Epithelial cell of esophagus (primary cell): ENCODE data around the gene ATPAF1.

Experiments used
- DNase-seq: peaks from one replicate; pipeline ENCODE4 v3.0.0; 2010; ENCODE audit warnings: low read depth
- H3K4me3 ChIP-seq: 2 replicates; pipeline ENCODE4 v1.5.1; 2011; ENCODE audit warnings: mild to moderate bottlenecking, low read length, control low read depth
- TF ChIP-seq, protein P1 (sequence below): IDR thresholded peaks from 2 replicates; pipeline ENCODE4 v1.5.1; 2011; ENCODE audit warnings: low read depth, mild to moderate bottlenecking, low read length, control low read depth, inconsistent platforms; ENCODE audit not compliant: insufficient read depth; ENCODE audit errors: missing control alignments

The ATPAF1 gene

DNA sequence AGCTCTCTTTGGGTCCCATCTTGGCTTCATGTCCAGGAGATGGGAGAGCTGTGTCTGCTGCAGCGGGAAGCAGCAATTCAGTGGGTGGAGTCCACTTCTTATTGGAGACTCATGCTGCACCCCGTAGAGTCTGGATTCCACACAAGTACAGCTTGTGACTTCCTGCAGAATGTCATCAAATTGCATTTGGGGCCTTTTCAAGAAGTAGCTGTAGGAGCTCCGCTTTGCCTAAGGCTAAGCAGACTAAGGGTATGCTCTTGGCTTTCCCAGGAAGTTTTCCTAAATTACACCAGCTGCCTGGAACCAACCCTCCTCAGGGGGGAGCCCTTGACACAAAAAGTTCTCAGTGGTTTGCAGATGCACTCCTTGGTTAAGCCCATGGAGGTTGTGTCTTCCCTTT is 45.8 kb downstream of the ATPAF1 start:
- no peak overlapping the region for H3K4me3 ChIP-seq
- peak; percentile 64 for DNase-seq
- TF ChIP-seq, protein P1, sequence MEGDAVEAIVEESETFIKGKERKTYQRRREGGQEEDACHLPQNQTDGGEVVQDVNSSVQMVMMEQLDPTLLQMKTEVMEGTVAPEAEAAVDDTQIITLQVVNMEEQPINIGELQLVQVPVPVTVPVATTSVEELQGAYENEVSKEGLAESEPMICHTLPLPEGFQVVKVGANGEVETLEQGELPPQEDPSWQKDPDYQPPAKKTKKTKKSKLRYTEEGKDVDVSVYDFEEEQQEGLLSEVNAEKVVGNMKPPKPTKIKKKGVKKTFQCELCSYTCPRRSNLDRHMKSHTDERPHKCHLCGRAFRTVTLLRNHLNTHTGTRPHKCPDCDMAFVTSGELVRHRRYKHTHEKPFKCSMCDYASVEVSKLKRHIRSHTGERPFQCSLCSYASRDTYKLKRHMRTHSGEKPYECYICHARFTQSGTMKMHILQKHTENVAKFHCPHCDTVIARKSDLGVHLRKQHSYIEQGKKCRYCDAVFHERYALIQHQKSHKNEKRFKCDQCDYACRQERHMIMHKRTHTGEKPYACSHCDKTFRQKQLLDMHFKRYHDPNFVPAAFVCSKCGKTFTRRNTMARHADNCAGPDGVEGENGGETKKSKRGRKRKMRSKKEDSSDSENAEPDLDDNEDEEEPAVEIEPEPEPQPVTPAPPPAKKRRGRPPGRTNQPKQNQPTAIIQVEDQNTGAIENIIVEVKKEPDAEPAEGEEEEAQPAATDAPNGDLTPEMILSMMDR: peak; percentile 67

DNA sequence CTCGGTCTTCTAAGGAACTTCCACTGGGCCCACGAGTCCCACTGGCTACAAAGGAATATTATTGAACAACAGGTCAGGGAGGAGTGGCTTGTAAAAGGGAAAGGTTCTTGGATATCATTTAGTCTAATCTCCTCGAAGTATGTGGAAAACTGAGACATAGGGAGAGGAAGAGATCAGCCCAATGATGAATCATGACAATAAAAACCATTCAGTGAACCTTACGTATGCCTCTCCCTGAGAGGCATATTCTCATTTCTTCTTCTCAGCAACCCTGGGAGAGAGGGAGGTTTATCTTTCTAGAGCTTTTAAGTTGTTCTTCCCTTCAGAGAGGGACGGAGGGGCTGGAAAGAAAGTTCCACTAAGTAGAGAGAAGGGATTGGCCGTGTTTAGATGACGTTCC is 46.2 kb downstream of the ATPAF1 start:
- DNase-seq: no peak

DNA sequence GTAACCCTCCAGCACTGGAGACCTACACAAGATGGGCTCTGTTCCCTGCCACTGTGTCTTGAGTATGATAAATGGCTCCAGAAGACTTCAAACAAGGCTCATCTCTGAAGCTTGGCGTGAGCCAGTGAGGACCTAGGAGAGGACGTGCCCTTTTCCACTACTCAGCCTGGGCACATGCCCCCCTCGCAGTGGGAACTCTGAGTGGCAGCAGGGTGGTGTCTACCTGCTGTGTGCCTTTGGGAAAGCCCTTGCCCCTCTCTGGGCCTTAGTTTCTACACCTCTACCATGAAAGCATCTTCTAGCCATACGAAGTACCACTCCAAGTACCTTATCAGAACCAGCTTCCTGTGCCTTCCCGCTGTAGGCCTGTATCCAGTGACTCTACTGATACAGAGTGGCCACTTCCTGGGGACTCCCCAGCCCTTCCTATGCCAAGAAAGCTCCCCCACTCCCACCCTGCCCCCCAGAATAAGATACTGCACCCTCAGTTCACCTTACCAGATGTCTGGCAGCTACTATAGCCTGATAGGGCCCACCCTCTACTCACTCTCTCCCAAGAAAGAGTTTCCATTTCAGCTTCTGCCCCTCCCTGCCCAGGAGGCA is 48.4 kb downstream of the ATPAF1 start:
- TF ChIP-seq, protein P1: no peak
- no peak for DNase-seq
- H3K4me3 ChIP-seq: no peak overlapping the region

More for the DNA sequence above, 46.2 kb downstream of the ATPAF1 start:
- no peak overlapping the region for H3K4me3 ChIP-seq
- TF ChIP-seq, protein P1: no peak

DNA sequence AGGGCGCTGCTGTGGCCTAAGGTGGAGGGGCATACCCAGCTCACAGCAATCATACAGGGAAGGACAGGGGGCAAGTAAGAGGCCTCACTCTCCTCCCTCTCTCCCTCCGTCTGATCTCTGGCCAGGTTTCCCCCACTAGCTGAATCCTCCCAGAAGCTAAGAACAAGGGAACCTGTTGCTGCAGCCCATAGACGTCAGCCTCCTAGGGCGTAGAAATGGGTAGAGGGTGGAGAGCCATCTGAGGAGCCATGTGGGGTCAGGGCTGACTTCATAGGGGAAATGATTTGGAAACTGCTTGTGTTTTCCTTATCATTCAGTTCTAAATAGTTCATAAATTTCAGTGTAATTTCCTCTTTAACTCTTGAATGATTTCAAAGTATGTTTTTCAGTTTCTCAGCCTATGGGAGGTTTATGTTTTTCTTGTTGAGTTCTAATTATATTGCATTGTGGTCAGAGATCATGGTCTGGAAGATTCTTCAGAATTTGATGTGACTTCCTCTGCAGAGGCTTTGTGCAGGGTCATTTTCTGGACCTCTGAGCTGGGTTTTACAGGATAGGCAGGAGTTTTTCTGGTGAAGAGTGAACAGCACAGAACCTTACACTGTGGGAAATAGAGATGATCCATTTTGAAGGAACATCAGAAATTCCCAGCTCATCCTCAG is 49.3 kb downstream of the ATPAF1 start:
- no peak for DNase-seq
- no peak overlapping the region for H3K4me3 ChIP-seq
- TF ChIP-seq, protein P1: no peak

DNA sequence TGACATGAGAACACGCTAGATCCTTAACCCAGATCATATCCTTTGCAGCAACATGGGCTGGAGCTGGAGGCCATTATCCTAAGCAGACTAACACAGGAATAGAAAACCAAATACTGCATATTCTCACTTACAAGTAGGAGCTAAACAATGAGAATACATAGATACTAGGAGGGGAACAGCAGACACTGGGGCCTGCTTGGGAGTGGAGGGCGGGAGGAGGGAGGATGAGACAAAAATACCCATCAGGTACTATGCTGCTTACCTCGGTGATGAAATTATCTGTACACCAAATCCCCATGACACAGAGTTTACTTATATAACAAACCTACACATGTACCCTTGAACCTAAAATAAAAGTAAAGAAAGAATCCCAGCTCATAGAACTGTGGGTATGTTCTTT is 50.3 kb downstream of the ATPAF1 start:
- TF ChIP-seq, protein P1: no peak
- H3K4me3 ChIP-seq: no peak overlapping the region
- no peak for DNase-seq

DNA sequence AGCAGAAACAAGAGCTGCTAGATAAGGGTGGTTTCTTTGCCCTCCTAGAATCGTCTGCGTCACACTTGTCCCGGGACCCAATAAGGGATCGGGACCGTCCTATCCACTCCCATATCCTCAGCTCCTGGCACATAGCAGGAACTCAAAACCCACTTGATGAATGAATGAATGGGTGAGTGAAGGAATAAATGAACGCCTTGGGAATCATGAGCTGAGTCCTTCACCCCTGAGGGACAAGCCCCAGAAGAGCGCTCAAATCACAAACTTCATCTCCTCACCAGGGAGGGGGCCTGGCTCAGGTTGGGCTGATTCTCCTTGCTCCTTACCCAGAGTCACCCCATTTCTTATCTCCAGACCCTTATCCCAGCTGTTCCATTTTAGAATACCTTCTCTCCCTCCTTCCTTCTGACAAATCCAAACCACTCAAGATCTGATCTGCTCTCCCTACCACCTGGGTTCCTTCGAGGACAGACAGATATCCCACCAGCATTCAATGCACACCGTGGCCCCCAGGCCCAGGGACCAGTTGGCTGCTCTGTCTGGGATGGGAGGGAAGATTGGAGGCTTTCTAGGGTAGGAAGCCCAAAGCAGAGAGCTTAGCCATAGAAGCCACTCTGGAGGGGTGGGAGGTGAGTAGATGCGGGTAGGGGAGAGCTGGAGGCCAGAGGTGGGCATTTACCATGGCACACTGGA is 50.9 kb downstream of the ATPAF1 start:
- TF ChIP-seq, protein P1: no peak
- peak overlapping the region; percentile 71 for H3K4me3 ChIP-seq
- DNase-seq: no peak
